GM19025 (cell line): ENCODE results near the gene ZNF532.
"Not testable (repeated sequence)": the region's sequence is repeated elsewhere in the genome, so short reads cannot be mapped to it uniquely, and the experiment has no call there.

Experiments
- ATAC-seq: cut with Tn5 transposase; IDR thresholded peaks from one replicate; pipeline ENCODE4 v1.9.1; 2021; ENCODE audit warnings: mild to moderate bottlenecking, low read depth, moderate library complexity; ENCODE audit not compliant: unreplicated experiment

Gene ZNF532

GRCh38 chr18:58864146-58865032 is at the start of gene ZNF532:
ZNF532 (plus strand) TSS chr18:58864877. CDS start in a region left out here.
- no peak for ATAC-seq

- no peak for ATAC-seq
These were observed 45.6 kb upstream of the ZNF532 start for GRCh38 chr18:58819051-58819450.

- no peak for ATAC-seq
These were observed 44.4 kb upstream of the ZNF532 start for GRCh38 chr18:58820251-58820650.

GRCh38 chr18:58822944-58823343 is 41.7 kb upstream of the ZNF532 start:
- ATAC-seq, result no peak

GRCh38 chr18:58823412-58823811 is 41.3 kb upstream of the ZNF532 start:
- ATAC-seq, result no peak

GRCh38 chr18:58826926-58827325 is 37.8 kb upstream of the ZNF532 start:
- ATAC-seq, result not testable (repeated sequence)

GRCh38 chr18:58827428-58827827 is 37.2 kb upstream of the ZNF532 start:
- ATAC-seq, result no peak

- ATAC-seq, result no peak
These were observed 36.8 kb upstream of the ZNF532 start for GRCh38 chr18:58827886-58828285.

GRCh38 chr18:58828399-58829121 is 36.1 kb upstream of the ZNF532 start:
- no peak for ATAC-seq

- no peak for ATAC-seq
These were observed 35.4 kb upstream of the ZNF532 start for GRCh38 chr18:58829263-58829662.

GRCh38 chr18:58829886-58830285 is 34.8 kb upstream of the ZNF532 start:
- not testable (repeated sequence) for ATAC-seq

- no peak for ATAC-seq
These were observed 33.1 kb upstream of the ZNF532 start for GRCh38 chr18:58831606-58832005.

GRCh38 chr18:58838165-58838860 is 26.4 kb upstream of the ZNF532 start:
- no peak for ATAC-seq

GRCh38 chr18:58838946-58839345 is 25.7 kb upstream of the ZNF532 start:
- no peak for ATAC-seq

- ATAC-seq, result no peak
These were observed 21.5 kb upstream of the ZNF532 start for GRCh38 chr18:58842978-58843687.

- no peak for ATAC-seq
These were observed 21.0 kb upstream of the ZNF532 start for GRCh38 chr18:58843688-58844035.

- no peak for ATAC-seq
These were observed 19.8 kb upstream of the ZNF532 start for GRCh38 chr18:58844871-58845270.

- no peak for ATAC-seq
These were observed 18.6 kb upstream of the ZNF532 start for GRCh38 chr18:58845928-58846724.

GRCh38 chr18:58847383-58848071 is 17.1 kb upstream of the ZNF532 start:
- no peak for ATAC-seq
